Fibroblast of lung (primary cell): ENCODE data around the gene CRIP1. TPM values are rescaled to one million over a fixed set of nuclear protein-coding genes. Genes with fewer than 3 reads are reported as not detected.

ENCODE experiments used
- DNase-seq, 2 donors: peaks; one replicate each; pipeline versions ENCODE4 v3.0.0 to v3.0.0-alpha.2; 2010; ENCODE audit warnings: low read depth in 2 of 2
- H2AFZ ChIP-seq: 2 replicates; pipeline ENCODE4 v1.5.1; 2012; ENCODE audit warnings: low read length, control low read depth, inconsistent platforms
- H3K27ac ChIP-seq: 2 replicates; pipeline ENCODE4 v1.5.1; 2011; ENCODE audit warnings: low read length, control low read depth; ENCODE audit not compliant: insufficient read depth
- H3K27me3 ChIP-seq: 2 replicates; pipeline ENCODE4 v1.5.1; 2011; ENCODE audit warnings: mild to moderate bottlenecking, low read length; ENCODE audit not compliant: control insufficient read depth, insufficient read depth
- H3K36me3 ChIP-seq: 2 replicates; pipeline ENCODE4 v1.5.1; 2011; ENCODE audit warnings: low read length; ENCODE audit not compliant: control insufficient read depth, insufficient read depth
- H3K4me1 ChIP-seq: 2 replicates; pipeline ENCODE4 v1.5.1; 2011; ENCODE audit warnings: low read length; ENCODE audit not compliant: control insufficient read depth, insufficient read depth; ENCODE audit errors: extremely low read depth
- H3K4me2 ChIP-seq: 2 replicates; pipeline ENCODE4 v1.5.1; 2011; ENCODE audit warnings: low read length, control low read depth; ENCODE audit not compliant: insufficient read depth; ENCODE audit errors: extremely low read depth
- H3K4me3 ChIP-seq, 4 experiments: fragments of 200-600 bp in 1 of 4; sonication (generic) in 1 of 4; replicated peaks in 1 of 4; 2 replicates each; pipeline ENCODE4 v1.5.1; 2011 to 2016; ENCODE audit warnings: low read length in 4 of 4, low read depth in 3 of 4, mild to moderate bottlenecking in 3 of 4, control low read depth in 2 of 4, inconsistent platforms in 1 of 4, mixed read lengths in 1 of 4; ENCODE audit not compliant: insufficient read depth in 1 of 4; ENCODE audit errors: control extremely low read depth in 1 of 4
- H3K79me2 ChIP-seq: 2 replicates; pipeline ENCODE4 v1.5.1; 2012; ENCODE audit warnings: mild to moderate bottlenecking, low read length, inconsistent platforms; ENCODE audit not compliant: control insufficient read depth, insufficient read depth
- H3K9ac ChIP-seq: 2 replicates; pipeline ENCODE4 v1.5.1; 2011; ENCODE audit warnings: mild to moderate bottlenecking, low read length, control low read depth; ENCODE audit not compliant: insufficient read depth
- H3K9me3 ChIP-seq: 2 replicates; pipeline ENCODE4 v1.5.1; 2012; ENCODE audit warnings: low read depth, low read length; ENCODE audit not compliant: control insufficient read depth, insufficient read depth
- H4K20me1 ChIP-seq: 2 replicates; pipeline ENCODE4 v1.5.1; 2011; ENCODE audit warnings: low read length; ENCODE audit not compliant: control insufficient read depth, insufficient read depth; ENCODE audit errors: extremely low read depth
- EZH2 ChIP-seq: IDR thresholded peaks from 2 replicates; pipeline ENCODE4 v1.5.1; 2012; ENCODE audit warnings: low read length, control low read depth, mild to moderate bottlenecking; ENCODE audit errors: missing control alignments
- polyA plus RNA-seq, 2 donors: library from polyadenylated mRNA; depleted of rRNA in 1 of 2; stranded (reverse) in 1 of 2; unstranded in 1 of 2; fragments of >200 nt; gene quantifications; 2 replicates each; pipeline ENCODE4 v1.2.1, GENCODE V29; 2011 to 2012; ENCODE audit warnings: missing spikeins in 1 of 2
- total RNA-seq: library from RNA; depleted of rRNA; stranded (reverse); fragments of >200 nt; gene quantifications from 2 replicates; pipeline ENCODE4 v1.2.1, GENCODE V29; 2014
- TF ChIP-seq, protein P1 (sequence below), 2 donors: IDR thresholded peaks in 1 of 2; conservative IDR thresholded peaks in 1 of 2; 1 replicate in 1 of 2; 2 replicates in 1 of 2; pipeline ENCODE4 v1.5.1; 2011 to 2012; ENCODE audit warnings: low read length in 2 of 2, control low read depth in 1 of 2, inconsistent platforms in 1 of 2, low read depth in 1 of 2, mild to moderate bottlenecking in 1 of 2

Gene CRIP1
- total and polyA plus RNA-seq, 2 donors (not counting 1 experiment from before 2014, with no cell fraction given): 2.5 to 3.0 TPM

DNA sequence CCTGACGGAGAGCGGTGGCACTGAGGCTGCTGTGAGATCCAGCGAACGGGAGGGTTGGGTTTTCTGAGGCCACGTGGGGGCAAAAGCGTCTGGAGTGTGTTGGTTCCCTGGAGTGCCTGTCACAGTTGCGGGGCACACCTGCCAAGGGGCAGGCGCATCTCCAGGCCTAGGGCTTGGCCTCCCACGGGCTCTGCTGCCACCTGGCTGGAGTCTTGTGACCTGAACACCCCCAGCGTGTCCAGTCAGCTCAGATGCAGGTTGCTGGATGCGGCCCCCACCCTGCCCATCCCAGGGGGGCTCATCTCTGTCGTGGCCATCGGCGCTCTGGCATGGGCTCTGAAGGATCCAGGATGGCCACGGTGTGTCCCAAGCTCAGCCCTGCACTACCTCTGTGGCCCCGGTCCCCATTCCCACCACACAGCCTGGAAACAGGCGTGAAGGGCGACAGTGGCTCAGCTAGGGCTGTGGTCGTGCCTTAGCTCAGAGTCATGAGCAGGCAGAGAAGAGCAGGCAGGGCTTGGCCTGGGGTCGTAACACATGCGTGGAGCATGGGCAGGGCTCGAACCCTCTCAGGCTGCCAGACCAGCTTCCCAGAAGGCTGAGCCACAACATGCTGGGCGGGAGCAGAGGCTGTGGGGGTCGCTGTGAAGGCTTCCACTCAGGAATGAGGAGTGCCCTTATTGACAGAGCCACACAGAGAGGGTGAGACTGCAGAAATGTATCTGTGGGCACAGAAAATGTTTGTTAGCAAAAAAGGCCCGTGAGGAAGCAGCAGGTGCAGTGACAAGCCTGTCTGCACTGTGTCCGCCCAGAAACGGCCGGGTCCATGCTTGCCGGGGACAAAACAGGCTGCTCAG is 35.6 kb upstream of the CRIP1 start:
- no peak for DNase-seq
- H3K4me1 ChIP-seq: no peaks in the 10 kb centered on the region
- no peak for TF ChIP-seq EZH2
- TF ChIP-seq, protein P1, sequence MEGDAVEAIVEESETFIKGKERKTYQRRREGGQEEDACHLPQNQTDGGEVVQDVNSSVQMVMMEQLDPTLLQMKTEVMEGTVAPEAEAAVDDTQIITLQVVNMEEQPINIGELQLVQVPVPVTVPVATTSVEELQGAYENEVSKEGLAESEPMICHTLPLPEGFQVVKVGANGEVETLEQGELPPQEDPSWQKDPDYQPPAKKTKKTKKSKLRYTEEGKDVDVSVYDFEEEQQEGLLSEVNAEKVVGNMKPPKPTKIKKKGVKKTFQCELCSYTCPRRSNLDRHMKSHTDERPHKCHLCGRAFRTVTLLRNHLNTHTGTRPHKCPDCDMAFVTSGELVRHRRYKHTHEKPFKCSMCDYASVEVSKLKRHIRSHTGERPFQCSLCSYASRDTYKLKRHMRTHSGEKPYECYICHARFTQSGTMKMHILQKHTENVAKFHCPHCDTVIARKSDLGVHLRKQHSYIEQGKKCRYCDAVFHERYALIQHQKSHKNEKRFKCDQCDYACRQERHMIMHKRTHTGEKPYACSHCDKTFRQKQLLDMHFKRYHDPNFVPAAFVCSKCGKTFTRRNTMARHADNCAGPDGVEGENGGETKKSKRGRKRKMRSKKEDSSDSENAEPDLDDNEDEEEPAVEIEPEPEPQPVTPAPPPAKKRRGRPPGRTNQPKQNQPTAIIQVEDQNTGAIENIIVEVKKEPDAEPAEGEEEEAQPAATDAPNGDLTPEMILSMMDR (conservative IDR thresholded peaks at IDR 0.05 in 1 of 2, IDR thresholded peaks at IDR 0.05 in 1 of 2; ENCODE audit: low read depth in 1 of 2, low read length in 2 of 2): no peak
- H2AFZ ChIP-seq: no peak overlapping the region
- no peak overlapping the region for H3K9ac ChIP-seq
- no peak overlapping the region for H3K4me3 ChIP-seq
- H3K79me2 ChIP-seq: no peaks in the 10 kb centered on the region
- H3K27ac ChIP-seq: no peak overlapping the region
- peaks cover 20% of the 10 kb centered on the region for H3K36me3 ChIP-seq
- H3K27me3 ChIP-seq: no peaks in the 10 kb centered on the region
- no peak overlapping the region for H3K4me2 ChIP-seq
- no peaks in the 10 kb centered on the region for H4K20me1 ChIP-seq
- H3K9me3 ChIP-seq: no peaks in the 10 kb centered on the region

DNA sequence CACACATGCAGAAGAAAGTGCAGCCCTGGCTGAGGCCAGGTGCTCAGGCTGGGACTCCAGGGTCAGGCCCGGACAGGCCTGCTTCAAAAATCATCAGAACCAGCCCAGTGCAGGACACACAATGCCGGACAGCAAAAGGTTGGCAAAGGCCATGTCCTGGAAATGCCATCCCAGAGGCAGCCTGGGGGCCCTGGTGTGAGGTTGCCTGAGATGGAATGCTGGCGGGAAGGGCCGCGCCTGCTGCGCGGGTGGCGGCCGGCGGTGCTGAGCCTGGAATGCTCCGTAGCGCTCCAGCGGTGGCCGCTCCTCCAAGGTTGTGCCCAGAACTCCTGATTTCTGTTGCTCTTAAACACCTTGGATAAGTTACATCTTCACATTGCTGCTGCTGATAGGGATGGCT is 33.7 kb upstream of the CRIP1 start:
- DNase-seq: no peak
- TF ChIP-seq, protein P1 (conservative IDR thresholded peaks at IDR 0.05 in 1 of 2, IDR thresholded peaks at IDR 0.05 in 1 of 2; ENCODE audit: low read depth in 1 of 2, low read length in 2 of 2): no peak
- TF ChIP-seq EZH2: no peak
- H3K4me3 ChIP-seq: no peak overlapping the region
- no peaks in the 10 kb centered on the region for H4K20me1 ChIP-seq
- H2AFZ ChIP-seq: no peak overlapping the region
- no peak overlapping the region for H3K27ac ChIP-seq
- H3K4me1 ChIP-seq: no peaks in the 10 kb centered on the region
- peaks cover 22% of the 10 kb centered on the region for H3K36me3 ChIP-seq
- H3K79me2 ChIP-seq: no peaks in the 10 kb centered on the region
- no peak overlapping the region for H3K4me2 ChIP-seq
- no peaks in the 10 kb centered on the region for H3K9me3 ChIP-seq
- H3K9ac ChIP-seq: no peak overlapping the region
- no peaks in the 10 kb centered on the region for H3K27me3 ChIP-seq

DNA sequence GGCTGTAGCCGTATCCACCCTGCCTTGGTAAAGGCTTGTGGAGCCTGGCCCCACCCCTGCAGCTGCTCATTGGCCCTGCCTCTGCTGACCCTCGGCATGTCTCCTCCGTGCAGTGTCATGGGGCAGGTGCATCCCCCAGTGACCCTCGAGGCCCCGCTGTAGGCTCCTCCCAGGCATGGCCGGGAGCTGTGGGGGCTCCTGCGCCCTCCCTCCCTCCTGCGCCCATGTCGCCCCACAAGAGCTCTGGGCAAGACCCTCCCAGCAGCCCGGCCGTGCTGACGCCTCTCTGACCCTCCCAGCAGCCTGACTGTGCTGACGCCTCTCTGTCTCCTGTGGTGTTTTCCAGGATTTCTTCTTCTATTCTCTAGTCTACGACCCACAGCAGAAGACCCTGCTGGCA is 32.8 kb upstream of the CRIP1 start:
- Histone ChIP-seq H3K27ac (no peak overlapping the region), H3K4me1 (no peaks in the 10 kb centered on the region), H2AFZ (no peak overlapping the region), H3K4me3 (no peak overlapping the region), H3K27me3 (no peaks in the 10 kb centered on the region), H3K36me3 (peaks cover 22% of the 10 kb centered on the region), H4K20me1 (no peaks in the 10 kb centered on the region), H3K9me3 (no peaks in the 10 kb centered on the region), H3K9ac (no peak overlapping the region), H3K79me2 (no peaks in the 10 kb centered on the region), H3K4me2 (no peak overlapping the region)
- TF ChIP-seq, protein P1 (conservative IDR thresholded peaks at IDR 0.05 in 1 of 2, IDR thresholded peaks at IDR 0.05 in 1 of 2; ENCODE audit: low read depth in 1 of 2, low read length in 2 of 2): no peak
- TF ChIP-seq EZH2: no peak
- DNase-seq: no peak
